ENCODE measurements around the gene ITGB5. TPM values are rescaled to one million over a fixed set of nuclear protein-coding genes. Genes with fewer than 3 reads are reported as not detected.
"Not testable (repeated sequence)": the region's sequence is repeated elsewhere in the genome, so short reads cannot be mapped to it uniquely, and the experiment has no call there.

Gene ITGB5
- total RNA-seq, 2 experiments from 2014 or later: not detected

GRCh38 chr3:124791142-124791541 lies 96.0 kb downstream of the ITGB5 start:
- Histone ChIP-seq H2AFZ (ENCODE audit: low read length) (no peak overlapping the region), H3K36me3 (ENCODE audit: insufficient read depth, low read length) (no peaks in the 10 kb centered on the region), H3K9me3 (ENCODE audit: low read length) (no peaks in the 10 kb centered on the region), H3K79me2 (ENCODE audit: insufficient read depth, low read depth, low read length) (no peaks in the 10 kb centered on the region), H3K4me3 (ENCODE audit: low read depth, low read length, poor library complexity, severe bottlenecking) (no peak overlapping the region), H3K9me2 (ENCODE audit: insufficient read depth, low read length) (no peaks in the 10 kb centered on the region), H3K4me1 (ENCODE audit: insufficient read depth, low read length, poor library complexity, severe bottlenecking) (no peaks in the 10 kb centered on the region), H3K27ac (ENCODE audit: low read depth, low read length, poor library complexity, severe bottlenecking) (no peak overlapping the region), H4K20me1 (ENCODE audit: insufficient read depth, low read length) (no peaks in the 10 kb centered on the region), H3K4me2 (ENCODE audit: low read length) (no peak overlapping the region)
- no peak for DNase-seq (ENCODE audit: low spot score)
- ChIA-PET POLR2A (no interaction called here), CTCF (ENCODE audit: unreplicated experiment) (no interaction called here)
- intact Hi-C loops (cut with micrococcal nuclease; ENCODE audit: unreplicated experiment): no loop called here
- no TSS peak for BruUV-seq (replicated peaks)
- TF ChIP-seq CTCF (conservative IDR thresholded peaks at IDR 0.05; ENCODE audit: low read length): no peak
- no peak for TF ChIP-seq EZH2phosphoT487 (IDR thresholded peaks at IDR 0.05; ENCODE audit: borderline replicate concordance, low read depth, low read length)

GRCh38 chr3:124789103-124789502 lies 98.1 kb downstream of the ITGB5 start:
- DNase-seq (ENCODE audit: low spot score); H3K9me3 ChIP-seq (ENCODE audit: low read length); POLR2A ChIA-PET; CTCF ChIA-PET (ENCODE audit: unreplicated experiment); H3K9me2 ChIP-seq (ENCODE audit: insufficient read depth, low read length); H3K36me3 ChIP-seq (ENCODE audit: insufficient read depth, low read length); H3K4me3 ChIP-seq (ENCODE audit: low read depth, low read length, poor library complexity, severe bottlenecking); H3K79me2 ChIP-seq (ENCODE audit: insufficient read depth, low read depth, low read length); H3K4me1 ChIP-seq (ENCODE audit: insufficient read depth, low read length, poor library complexity, severe bottlenecking); H3K27ac ChIP-seq (ENCODE audit: low read depth, low read length, poor library complexity, severe bottlenecking); BruUV-seq (replicated peaks); H4K20me1 ChIP-seq (ENCODE audit: insufficient read depth, low read length); H2AFZ ChIP-seq (ENCODE audit: low read length); intact Hi-C loops (cut with micrococcal nuclease; ENCODE audit: unreplicated experiment); H3K4me2 ChIP-seq (ENCODE audit: low read length): not testable (repeated sequence)

- Histone ChIP-seq H3K79me2 (ENCODE audit: insufficient read depth, low read depth, low read length) (no peaks in the 10 kb centered on the region), H3K9me2 (ENCODE audit: insufficient read depth, low read length) (no peaks in the 10 kb centered on the region), H3K27ac (ENCODE audit: low read depth, low read length, poor library complexity, severe bottlenecking) (no peak overlapping the region), H3K9me3 (ENCODE audit: low read length) (no peaks in the 10 kb centered on the region), H4K20me1 (ENCODE audit: insufficient read depth, low read length) (no peaks in the 10 kb centered on the region), H3K4me1 (ENCODE audit: insufficient read depth, low read length, poor library complexity, severe bottlenecking) (no peaks in the 10 kb centered on the region), H3K36me3 (ENCODE audit: insufficient read depth, low read length) (no peaks in the 10 kb centered on the region), H3K4me2 (ENCODE audit: low read length) (no peak overlapping the region), H3K4me3 (ENCODE audit: low read depth, low read length, poor library complexity, severe bottlenecking) (no peak overlapping the region), H2AFZ (ENCODE audit: low read length) (no peak overlapping the region)
- no peak for DNase-seq (ENCODE audit: low spot score)
- ChIA-PET POLR2A (no interaction called here), CTCF (ENCODE audit: unreplicated experiment) (no interaction called here)
- no peak for TF ChIP-seq CTCF (conservative IDR thresholded peaks at IDR 0.05; ENCODE audit: low read length)
- TF ChIP-seq EZH2phosphoT487 (IDR thresholded peaks at IDR 0.05; ENCODE audit: borderline replicate concordance, low read depth, low read length): no peak
- intact Hi-C loops (cut with micrococcal nuclease; ENCODE audit: unreplicated experiment): no loop called here
- no TSS peak for BruUV-seq (replicated peaks)
These were observed 98.9 kb downstream of the ITGB5 start for GRCh38 chr3:124788254-124788745.
